ENCODE results near the gene BSN. TPM values are rescaled to one million over a fixed set of nuclear protein-coding genes. Genes with fewer than 3 reads are reported as not detected.
A peak's percentile ranks its signal among the peaks of the same experiment; 100 is the strongest.

Gene BSN
- total and polyA plus RNA-seq, 2 experiments from 2014 or later: under 0.01 to 0.03 TPM

DNA sequence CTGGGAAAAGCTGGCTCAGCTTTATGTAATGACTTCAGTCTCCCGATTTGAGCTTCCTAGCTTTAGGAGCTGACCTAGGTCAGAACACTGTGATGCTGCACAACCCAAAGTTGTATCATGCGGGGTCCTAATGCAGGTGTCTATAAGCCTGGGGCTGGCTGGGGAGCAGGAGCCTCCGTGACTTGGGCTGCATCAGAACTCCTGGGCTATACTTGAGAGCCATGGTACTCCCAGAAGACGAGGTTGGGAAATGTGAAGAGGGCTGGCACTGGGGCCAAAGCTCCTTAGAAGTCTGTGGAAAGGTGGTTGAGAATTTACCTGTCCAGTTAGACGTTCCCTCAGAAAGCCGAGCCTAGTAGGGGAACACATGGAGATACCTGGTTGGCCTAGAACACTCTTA is 57.0 kb downstream of the BSN start:
- no peaks in the 10 kb centered on the region for H3K36me3 ChIP-seq (ENCODE audit: low read depth)
- no peaks in the 10 kb centered on the region for H3K27me3 ChIP-seq (replicated peaks; ENCODE audit: insufficient read depth)
- H3K27ac ChIP-seq: no peak overlapping the region
- H3K79me2 ChIP-seq (ENCODE audit: insufficient read depth): no peaks in the 10 kb centered on the region
- WGBS, 2 experiments (ENCODE audit: low coverage in 1 of 2, low lambda C conversion rate in 2 of 2, missing lambda C conversion rate in 2 of 2): 70 to 83% methylated on average over 6 of the region's 6 CpGs
- TF ChIP-seq EZH2phosphoT487 (IDR thresholded peaks at IDR 0.05; ENCODE audit: insufficient read depth, low read depth) (no peak), EZH2 (IDR thresholded peaks at IDR 0.05; ENCODE audit: insufficient read depth, poor library complexity, severe bottlenecking) (no peak)
- H3F3A ChIP-seq (ENCODE audit: insufficient read depth): peaks cover 9% of the 10 kb centered on the region; the same call in 1 of the 2 replicates
- DNase-seq: no peak
- H4K20me1 ChIP-seq (ENCODE audit: insufficient read depth): no peaks in the 10 kb centered on the region
- no peak overlapping the region for H3K9ac ChIP-seq
- H2AFZ ChIP-seq: no peak overlapping the region
- no peaks in the 10 kb centered on the region for H3K9me3 ChIP-seq (ENCODE audit: low read depth)
- H3K9me2 ChIP-seq (ENCODE audit: insufficient read depth): no peaks in the 10 kb centered on the region
- peaks cover 19% of the 10 kb centered on the region for H3K4me1 ChIP-seq (ENCODE audit: insufficient read depth)
- in situ Hi-C loops (cut with MboI): no loop called here
- no peak overlapping the region for H3K4me2 ChIP-seq (ENCODE audit: unreplicated experiment)
- no peak overlapping the region for H3K4me3 ChIP-seq

GRCh38 chr3:49611719-49612118 is 57.4 kb downstream of the BSN start:
- Histone ChIP-seq H3K4me2 (ENCODE audit: unreplicated experiment) (no peak overlapping the region), H2AFZ (no peak overlapping the region), H3K27ac (no peak overlapping the region), H3K9me3 (ENCODE audit: low read depth) (no peaks in the 10 kb centered on the region), H3K9ac (no peak overlapping the region), H3K36me3 (ENCODE audit: low read depth) (no peaks in the 10 kb centered on the region), H4K20me1 (ENCODE audit: insufficient read depth) (no peaks in the 10 kb centered on the region), H3K4me1 (ENCODE audit: insufficient read depth) (peaks cover 22% of the 10 kb centered on the region), H3K79me2 (ENCODE audit: insufficient read depth) (no peaks in the 10 kb centered on the region), H3K27me3 (replicated peaks; ENCODE audit: insufficient read depth) (no peaks in the 10 kb centered on the region), H3F3A (ENCODE audit: insufficient read depth) (peaks cover 9% of the 10 kb centered on the region; the same call in 1 of the 2 replicates), H3K9me2 (ENCODE audit: insufficient read depth) (no peaks in the 10 kb centered on the region), H3K4me3 (no peak overlapping the region)
- in situ Hi-C loops (cut with MboI): no loop called here
- DNase-seq: no peak
- TF ChIP-seq EZH2phosphoT487 (IDR thresholded peaks at IDR 0.05; ENCODE audit: insufficient read depth, low read depth) (no peak), EZH2 (IDR thresholded peaks at IDR 0.05; ENCODE audit: insufficient read depth, poor library complexity, severe bottlenecking) (no peak)

- Histone ChIP-seq H3K4me1 (ENCODE audit: insufficient read depth) (peaks cover 18% of the 10 kb centered on the region), H3K79me2 (ENCODE audit: insufficient read depth) (no peaks in the 10 kb centered on the region), H3K9me2 (ENCODE audit: insufficient read depth) (no peaks in the 10 kb centered on the region), H3K9ac (no peak overlapping the region), H3K9me3 (ENCODE audit: low read depth) (no peaks in the 10 kb centered on the region), H4K20me1 (ENCODE audit: insufficient read depth) (no peaks in the 10 kb centered on the region), H2AFZ (no peak overlapping the region), H3K36me3 (ENCODE audit: low read depth) (no peaks in the 10 kb centered on the region), H3K27me3 (replicated peaks; ENCODE audit: insufficient read depth) (no peaks in the 10 kb centered on the region), H3F3A (ENCODE audit: insufficient read depth) (no peaks in the 10 kb centered on the region), H3K4me3 (no peak overlapping the region), H3K4me2 (ENCODE audit: unreplicated experiment) (no peak overlapping the region), H3K27ac (no peak overlapping the region)
- in situ Hi-C loops (cut with MboI): no loop called here
- WGBS, 2 experiments (ENCODE audit: low coverage in 1 of 2, low lambda C conversion rate in 2 of 2, missing lambda C conversion rate in 2 of 2): 18 to 40% methylated on average over 1 of the region's 1 CpG
- TF ChIP-seq EZH2 (IDR thresholded peaks at IDR 0.05; ENCODE audit: insufficient read depth, poor library complexity, severe bottlenecking): no peak
- TF ChIP-seq EZH2phosphoT487 (IDR thresholded peaks at IDR 0.05; ENCODE audit: insufficient read depth, low read depth): no peak
- no peak for DNase-seq
Observed at GRCh38 chr3:49614936-49615335, 60.7 kb downstream of the BSN start.

DNA sequence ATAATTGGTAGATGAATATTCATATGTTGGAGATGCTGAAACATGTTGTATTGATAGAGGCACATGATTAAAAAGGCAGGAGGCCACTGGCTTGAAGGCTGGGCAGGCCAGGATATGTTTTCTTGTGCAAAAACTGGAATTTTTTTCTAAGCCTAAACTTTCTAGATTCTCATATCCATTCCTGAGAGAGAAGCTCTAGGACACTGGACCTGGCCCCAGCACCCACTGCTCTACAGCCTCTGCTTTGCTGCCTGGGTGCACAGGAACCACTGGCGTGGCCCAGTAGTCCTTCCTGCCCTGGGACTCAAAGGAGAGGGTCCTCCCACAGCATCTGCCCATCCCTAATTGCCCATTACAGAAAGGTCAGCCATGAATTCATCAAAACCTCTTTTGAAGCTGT is 61.8 kb downstream of the BSN start:
- Histone ChIP-seq H3K36me3 (ENCODE audit: low read depth) (no peaks in the 10 kb centered on the region), H3K9me2 (ENCODE audit: insufficient read depth) (no peaks in the 10 kb centered on the region), H2AFZ (peak overlapping the region; percentile 73; the same call in 1 of the 2 replicates), H4K20me1 (ENCODE audit: insufficient read depth) (no peaks in the 10 kb centered on the region), H3K79me2 (ENCODE audit: insufficient read depth) (no peaks in the 10 kb centered on the region), H3K4me3 (no peak overlapping the region), H3K4me1 (ENCODE audit: insufficient read depth) (peaks cover 18% of the 10 kb centered on the region), H3K27me3 (replicated peaks; ENCODE audit: insufficient read depth) (no peaks in the 10 kb centered on the region), H3K27ac (peak overlapping the region; percentile 28; the same call in 1 of the 2 replicates), H3F3A (ENCODE audit: insufficient read depth) (no peaks in the 10 kb centered on the region), H3K4me2 (ENCODE audit: unreplicated experiment) (no peak overlapping the region), H3K9ac (no peak overlapping the region), H3K9me3 (ENCODE audit: low read depth) (no peaks in the 10 kb centered on the region)
- no peak for TF ChIP-seq EZH2phosphoT487 (IDR thresholded peaks at IDR 0.05; ENCODE audit: insufficient read depth, low read depth)
- TF ChIP-seq EZH2 (IDR thresholded peaks at IDR 0.05; ENCODE audit: insufficient read depth, poor library complexity, severe bottlenecking): no peak
- 50 to 76% methylated on average over 1 of the region's 1 CpG for whole genome bisulfite sequencing, 2 experiments (ENCODE audit: low coverage in 1 of 2, low lambda C conversion rate in 2 of 2, missing lambda C conversion rate in 2 of 2)
- DNase-seq: no peak
- in situ Hi-C loops (cut with MboI): no loop called here

DNA sequence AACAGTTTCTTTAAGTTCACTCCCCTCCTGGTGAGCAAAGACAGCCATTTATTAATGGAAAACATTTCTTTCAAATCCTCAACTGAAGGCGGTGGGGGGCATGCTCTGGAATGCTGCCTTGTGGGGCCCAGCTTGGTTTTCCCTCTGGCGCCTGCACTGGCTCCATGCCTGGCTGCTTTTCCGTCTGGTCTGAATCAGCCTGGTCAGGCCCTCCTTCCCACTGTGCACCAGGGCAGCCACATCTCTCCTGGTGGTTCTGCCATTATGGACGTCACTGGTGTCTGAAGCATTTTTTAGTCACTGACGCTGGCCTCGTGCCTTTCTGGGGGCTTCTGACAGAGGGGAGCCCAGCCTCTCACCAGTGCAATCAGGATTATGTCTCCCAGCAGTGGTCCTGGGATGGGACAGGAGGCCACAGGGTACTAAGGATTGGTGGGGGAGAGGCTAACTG is 62.2 kb downstream of the BSN start:
- DNase-seq: peak; percentile 70
- no peak overlapping the region for H3K4me2 ChIP-seq (ENCODE audit: unreplicated experiment)
- TF ChIP-seq EZH2 (IDR thresholded peaks at IDR 0.05; ENCODE audit: insufficient read depth, poor library complexity, severe bottlenecking): no peak
- TF ChIP-seq EZH2phosphoT487 (IDR thresholded peaks at IDR 0.05; ENCODE audit: insufficient read depth, low read depth): no peak
- peak overlapping the region; percentile 73 for H2AFZ ChIP-seq
- H3K9me3 ChIP-seq (ENCODE audit: low read depth): no peaks in the 10 kb centered on the region
- H3K4me1 ChIP-seq (ENCODE audit: insufficient read depth): peaks cover 16% of the 10 kb centered on the region
- peak overlapping the region; percentile 49; the same call in 1 of the 2 replicates for H3K27ac ChIP-seq
- no peaks in the 10 kb centered on the region for H4K20me1 ChIP-seq (ENCODE audit: insufficient read depth)
- 19 to 26% methylated on average over 6 of the region's 6 CpGs for WGBS, 2 experiments (ENCODE audit: low coverage in 1 of 2, low lambda C conversion rate in 2 of 2, missing lambda C conversion rate in 2 of 2)
- H3K9ac ChIP-seq: no peak overlapping the region
- no peaks in the 10 kb centered on the region for H3K27me3 ChIP-seq (replicated peaks; ENCODE audit: insufficient read depth)
- no peaks in the 10 kb centered on the region for H3K36me3 ChIP-seq (ENCODE audit: low read depth)
- H3K4me3 ChIP-seq: no peak overlapping the region
- no peaks in the 10 kb centered on the region for H3K79me2 ChIP-seq (ENCODE audit: insufficient read depth)
- in situ Hi-C loops (cut with MboI): no loop called here
- H3F3A ChIP-seq (ENCODE audit: insufficient read depth): no peaks in the 10 kb centered on the region
- H3K9me2 ChIP-seq (ENCODE audit: insufficient read depth): no peaks in the 10 kb centered on the region
